IPS-15b (cell line): ENCODE data around the gene CD74.
A peak's percentile ranks its signal among the peaks of the same experiment; 100 is the strongest.

ENCODE experiments used
- H3K27me3 ChIP-seq: one replicate; pipeline ENCODE4 v1.6.1; 2013; ENCODE audit warnings: low read length; ENCODE audit not compliant: control insufficient read depth, insufficient read depth
- H3K36me3 ChIP-seq: one replicate; pipeline ENCODE4 v1.6.1; 2013; ENCODE audit warnings: low read length; ENCODE audit not compliant: control insufficient read depth, insufficient read depth
- H3K4me1 ChIP-seq: one replicate; pipeline ENCODE4 v1.6.1; 2013; ENCODE audit warnings: mild to moderate bottlenecking, low read length; ENCODE audit not compliant: control insufficient read depth, insufficient read depth
- H3K4me3 ChIP-seq: one replicate; pipeline ENCODE4 v1.5.1; 2013; ENCODE audit warnings: low read depth, low read length
- H3K9ac ChIP-seq: one replicate; pipeline ENCODE4 v1.6.1; 2013; ENCODE audit warnings: low read depth, mild to moderate bottlenecking, low read length
- H3K9me3 ChIP-seq: one replicate; pipeline ENCODE4 v1.6.1; 2013; ENCODE audit warnings: mild to moderate bottlenecking, low read length; ENCODE audit not compliant: control insufficient read depth, insufficient read depth

Gene CD74

DNA sequence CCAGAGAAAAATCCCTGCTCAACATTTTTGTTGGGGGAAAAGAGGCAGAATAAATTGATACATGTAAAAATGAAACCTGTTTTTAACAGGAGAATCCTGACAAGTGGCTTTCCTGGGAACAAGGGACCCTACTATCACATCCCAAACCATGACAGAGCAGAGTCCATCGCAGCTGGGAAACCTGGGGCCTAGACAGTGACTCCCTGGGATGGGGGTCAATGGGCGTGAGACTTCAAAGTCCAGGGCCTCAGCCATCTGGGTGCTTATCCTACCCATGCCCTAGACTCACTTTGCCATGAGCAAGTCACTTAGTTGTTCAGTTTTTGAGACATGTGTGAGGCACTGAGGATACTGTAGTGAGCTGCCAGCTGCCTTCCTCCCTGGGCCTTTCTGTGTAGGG is 49.5 kb downstream of the CD74 start:
- Histone ChIP-seq H3K4me1 (peaks cover 3% of the 10 kb centered on the region), H3K4me3 (no peak overlapping the region), H3K36me3 (peaks cover 74% of the 10 kb centered on the region)

DNA sequence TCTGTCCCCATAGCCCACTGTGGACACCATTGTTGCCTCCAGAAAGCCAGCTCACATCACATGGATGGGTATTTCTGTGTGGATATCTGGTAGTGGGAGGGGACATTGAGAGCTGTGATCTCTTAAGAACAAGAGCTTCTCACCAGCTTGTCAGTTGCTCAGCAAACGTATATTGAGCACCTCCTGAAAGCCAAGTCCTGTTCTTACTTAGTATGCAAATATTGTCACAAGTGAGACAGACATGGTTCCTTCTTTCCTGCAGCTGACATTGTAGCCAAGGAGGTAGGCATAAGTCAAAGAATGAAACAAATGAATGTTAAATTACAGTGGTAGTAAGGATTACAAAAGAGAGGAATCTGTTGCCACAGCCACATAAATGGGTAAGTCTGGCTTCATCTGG is 51.4 kb downstream of the CD74 start:
- Histone ChIP-seq H3K36me3 (peaks cover 62% of the 10 kb centered on the region), H3K27me3 (no peaks in the 10 kb centered on the region), H3K9ac (no peak overlapping the region), H3K4me1 (peaks cover 3% of the 10 kb centered on the region), H3K4me3 (no peak overlapping the region), H3K9me3 (no peaks in the 10 kb centered on the region)

More for the DNA sequence above, 49.5 kb downstream of the CD74 start:
- Histone ChIP-seq H3K27me3 (no peaks in the 10 kb centered on the region), H3K9ac (no peak overlapping the region), H3K9me3 (no peaks in the 10 kb centered on the region)

DNA sequence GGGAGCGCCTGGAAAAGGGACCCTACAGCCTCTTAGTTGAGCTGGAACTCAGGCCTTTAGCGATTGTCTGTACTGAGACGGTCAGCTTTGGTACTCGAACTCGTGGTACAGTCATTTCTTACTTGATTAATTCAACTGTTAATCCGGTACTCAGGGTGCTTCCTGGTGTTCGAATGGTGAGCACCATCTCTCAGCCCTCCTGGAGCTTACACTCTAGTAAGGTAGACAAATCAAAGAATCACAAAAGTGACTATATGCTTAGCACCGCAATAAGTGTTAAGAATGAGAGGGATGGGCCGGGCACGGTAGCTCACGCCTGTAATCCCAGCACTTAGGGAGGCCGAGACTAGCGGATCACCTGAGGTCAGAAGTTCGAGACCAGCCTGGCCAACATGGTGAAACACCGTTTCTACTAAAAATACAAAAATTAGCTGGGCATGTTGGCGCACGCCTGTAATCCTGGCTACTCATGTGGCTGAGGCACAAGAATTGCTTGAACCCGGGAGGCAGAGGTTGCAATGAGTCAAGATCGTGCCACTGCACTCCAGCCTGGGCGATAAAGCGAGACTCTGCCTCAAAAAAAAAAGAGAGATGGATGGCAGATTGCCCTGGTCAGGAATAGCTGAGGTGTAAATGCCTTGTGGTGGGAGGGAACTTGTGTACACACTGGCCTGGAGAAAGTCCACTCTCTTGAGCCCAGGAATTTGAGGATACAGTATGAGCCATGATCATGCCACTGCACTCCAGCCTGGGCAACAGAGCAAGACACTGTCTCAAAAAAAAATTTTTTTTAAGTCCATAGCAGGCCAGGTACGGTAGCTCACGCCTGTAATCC is 54.2 kb downstream of the CD74 start:
- Histone ChIP-seq H3K27me3 (peaks cover 4% of the 10 kb centered on the region), H3K4me1 (peaks cover 3% of the 10 kb centered on the region), H3K9me3 (no peaks in the 10 kb centered on the region), H3K36me3 (peaks cover 40% of the 10 kb centered on the region), H3K9ac (peak overlapping the region; percentile 97), H3K4me3 (peak overlapping the region; percentile 90)

DNA sequence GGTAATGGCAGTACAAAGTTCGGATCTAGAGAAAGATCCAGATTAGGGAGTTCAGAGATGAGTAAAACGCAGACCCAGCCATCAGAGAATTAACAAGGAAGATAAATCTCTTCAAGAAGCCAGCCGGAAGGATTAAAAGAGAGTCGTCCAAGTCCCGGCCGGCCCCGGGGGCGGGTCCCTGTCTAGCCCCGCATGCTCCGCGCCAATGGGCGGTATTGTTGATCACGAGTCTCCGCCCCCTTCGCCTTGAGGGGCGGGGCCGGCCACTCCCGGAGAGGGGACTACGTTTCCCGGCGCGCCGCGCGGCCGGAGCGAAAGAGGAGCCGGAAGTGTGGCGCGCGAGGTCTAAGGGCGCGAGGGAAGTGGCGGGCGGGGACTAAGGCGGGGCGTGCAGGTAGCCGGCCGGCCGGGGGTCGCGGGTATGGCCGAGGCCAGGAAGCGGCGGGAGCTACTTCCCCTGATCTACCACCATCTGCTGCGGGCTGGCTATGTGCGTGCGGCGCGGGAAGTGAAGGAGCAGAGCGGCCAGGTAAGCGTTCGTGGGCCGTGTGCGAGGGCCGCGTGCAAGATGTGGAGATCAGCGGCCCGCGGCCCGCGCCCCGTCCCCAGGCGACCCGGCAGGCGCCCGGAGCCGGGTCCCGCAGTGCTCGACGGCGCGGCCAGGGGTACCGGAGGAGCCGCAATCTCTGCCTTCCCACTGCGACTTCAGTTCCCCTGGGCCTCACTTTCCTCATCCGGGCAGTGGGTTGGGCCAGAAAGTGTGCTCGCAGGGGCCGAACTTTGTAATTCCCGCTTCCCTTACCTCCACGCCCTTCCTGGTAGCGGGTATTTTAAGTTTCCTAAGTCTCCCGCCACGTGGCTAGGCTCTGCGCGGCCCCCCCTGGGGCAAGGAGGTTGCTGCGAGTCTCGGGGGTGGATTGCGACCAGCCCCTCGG is 55.1 kb downstream of the CD74 start, which contains the start of gene TCOF1:
Gene TCOF1 (plus strand): TSS at position 372 of the 935 bp plus-strand sequence. CDS start 50 bp downstream, at position 422.
- Histone ChIP-seq H3K9ac (peak within 1 kb of the TSS; percentile 97), H3K27me3 (peaks cover 4% of the 10 kb centered on the region), H3K4me1 (peaks cover 3% of the 10 kb centered on the region), H3K4me3 (peak within 1 kb of the TSS; percentile 90), H3K36me3 (peaks cover 31% of the 10 kb centered on the region), H3K9me3 (no peaks in the 10 kb centered on the region)

DNA sequence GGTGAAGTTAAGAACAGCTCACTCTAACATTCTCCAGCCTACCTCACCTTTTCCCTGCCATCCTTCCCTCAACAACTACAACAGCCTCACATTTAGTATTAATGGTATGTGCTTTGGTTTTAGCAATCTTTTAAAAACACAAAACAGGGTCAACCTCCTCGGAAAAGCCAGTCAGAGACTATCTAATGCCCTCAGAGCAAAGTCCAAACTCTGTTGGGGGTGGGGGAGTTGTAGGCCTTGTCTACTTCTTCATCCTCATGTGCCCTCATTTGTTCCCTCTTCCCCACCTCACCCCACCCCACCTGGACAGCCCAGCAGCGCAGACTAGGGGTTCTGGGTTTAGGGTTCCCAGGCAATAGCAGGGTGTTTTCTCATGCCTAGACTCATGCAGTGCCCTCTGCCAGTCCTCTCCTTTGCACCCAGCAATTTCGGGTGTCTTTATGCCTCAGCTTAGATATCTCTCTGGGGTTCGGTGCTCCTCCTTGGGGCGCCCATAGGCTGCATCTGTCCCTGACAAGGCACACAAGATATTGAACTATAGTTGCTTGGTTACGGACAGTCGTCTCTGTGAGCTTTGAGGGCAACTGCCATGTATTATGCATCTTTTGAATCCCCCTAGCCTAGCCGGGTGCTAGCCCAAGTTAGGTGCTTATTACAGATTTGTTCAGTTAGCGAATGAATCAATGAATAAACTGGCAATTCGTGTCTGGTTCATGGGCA is 56.0 kb downstream of the CD74 start:
- peak overlapping the region; percentile 28 for H3K9ac ChIP-seq
- peaks cover 4% of the 10 kb centered on the region for H3K27me3 ChIP-seq
- H3K36me3 ChIP-seq, result peaks cover 23% of the 10 kb centered on the region
- no peaks in the 10 kb centered on the region for H3K9me3 ChIP-seq
- peak overlapping the region; percentile 47 for H3K4me3 ChIP-seq
- peaks cover 3% of the 10 kb centered on the region for H3K4me1 ChIP-seq

DNA sequence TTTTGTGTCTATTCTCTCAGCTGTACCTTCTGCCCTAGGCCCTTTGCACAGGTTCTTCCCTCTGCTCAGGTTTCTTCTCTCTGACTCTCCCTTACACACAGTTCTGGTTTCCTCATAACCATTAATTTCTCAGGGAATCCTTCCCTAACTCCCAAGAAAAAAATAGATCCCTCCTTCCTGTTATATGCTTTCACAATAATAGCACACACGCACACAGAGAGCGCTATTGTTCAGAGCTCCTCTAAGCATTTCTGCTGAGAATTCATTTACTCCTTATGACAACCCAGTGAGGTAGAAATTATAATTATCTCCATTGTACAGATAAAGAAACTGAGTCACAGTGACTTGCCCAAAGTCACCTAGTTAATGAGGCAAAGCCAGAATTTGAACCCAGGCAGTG is 56.9 kb downstream of the CD74 start:
- peaks cover 4% of the 10 kb centered on the region for H3K27me3 ChIP-seq
- H3K4me1 ChIP-seq, result peaks cover 3% of the 10 kb centered on the region
- H3K4me3 ChIP-seq, result no peak overlapping the region
- H3K36me3 ChIP-seq, result peaks cover 13% of the 10 kb centered on the region
- H3K9ac ChIP-seq, result no peak overlapping the region
- no peaks in the 10 kb centered on the region for H3K9me3 ChIP-seq

DNA sequence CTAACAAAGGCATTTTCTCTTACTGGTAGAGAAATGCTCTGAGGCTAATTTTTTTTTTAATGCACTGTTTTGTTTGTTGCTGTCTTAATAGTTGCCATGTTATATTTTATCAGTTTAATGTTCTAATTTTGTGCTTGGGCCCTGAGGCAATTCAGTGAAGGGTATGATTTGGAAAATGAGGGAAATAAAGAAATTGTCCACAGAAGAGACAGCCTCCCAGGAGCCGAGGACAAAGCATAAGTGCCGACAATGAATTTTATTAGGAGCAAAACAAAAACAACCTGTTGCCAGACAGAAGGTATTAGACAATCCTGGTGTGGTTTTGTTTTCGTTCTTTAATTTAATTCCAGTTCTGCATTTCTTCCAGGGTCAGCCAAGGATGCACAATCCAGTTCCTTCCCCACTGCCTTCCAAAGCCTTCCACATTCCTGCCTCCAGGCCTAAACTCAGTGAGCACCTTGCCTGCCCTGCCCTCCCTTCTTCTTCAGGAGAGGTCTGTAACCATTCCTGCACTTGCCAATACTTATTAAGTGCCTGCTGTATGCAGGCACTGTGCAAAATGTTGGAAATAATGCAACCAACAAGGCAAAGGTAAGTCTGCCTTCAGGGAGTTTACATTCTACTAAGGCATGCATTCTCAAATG is 59.6 kb downstream of the CD74 start:
- no peak overlapping the region for H3K9ac ChIP-seq
- H3K4me1 ChIP-seq, result no peaks in the 10 kb centered on the region
- peaks cover 4% of the 10 kb centered on the region for H3K27me3 ChIP-seq
- no peaks in the 10 kb centered on the region for H3K9me3 ChIP-seq
- H3K4me3 ChIP-seq, result no peak overlapping the region
- no peaks in the 10 kb centered on the region for H3K36me3 ChIP-seq

DNA sequence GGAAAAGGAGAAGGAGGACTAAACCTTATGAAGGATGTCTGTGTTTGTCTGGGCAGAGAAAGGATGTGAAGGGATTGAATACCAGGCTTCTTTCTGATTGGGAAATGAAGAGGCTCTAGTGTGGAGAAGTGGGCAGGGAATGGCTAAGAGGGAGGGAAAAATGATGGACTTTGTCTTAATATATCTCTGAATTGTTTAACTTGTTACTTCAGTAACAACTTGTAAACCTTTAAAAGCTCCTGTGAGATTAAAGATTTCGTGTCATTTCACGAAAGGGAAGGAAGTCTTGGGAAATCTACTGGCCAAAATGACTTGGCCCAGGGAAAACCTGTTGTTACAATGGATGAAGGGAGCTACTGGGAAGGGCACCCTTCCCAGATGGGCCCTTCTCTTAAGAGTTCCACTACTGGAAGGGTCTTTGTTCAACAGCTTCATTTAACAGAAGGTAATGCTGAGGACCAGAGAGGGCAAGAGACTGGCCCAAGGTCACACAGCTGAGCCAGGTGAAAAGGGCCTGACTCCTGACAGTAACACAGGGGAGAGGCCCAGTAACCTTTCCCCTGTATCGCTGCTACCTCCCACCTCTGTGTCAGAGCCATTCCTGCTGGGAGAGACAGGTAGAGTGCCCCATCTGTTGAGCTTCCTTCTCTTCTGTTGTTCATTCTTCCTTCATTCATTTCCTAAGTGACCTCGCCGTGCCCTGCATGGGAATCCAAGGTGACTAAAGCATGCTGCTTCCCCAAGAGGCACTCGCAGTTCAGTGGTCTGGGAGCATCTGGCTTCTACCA is 60.3 kb downstream of the CD74 start:
- Histone ChIP-seq H3K9me3 (no peaks in the 10 kb centered on the region), H3K36me3 (no peaks in the 10 kb centered on the region), H3K4me3 (no peak overlapping the region), H3K9ac (no peak overlapping the region), H3K27me3 (peaks cover 4% of the 10 kb centered on the region), H3K4me1 (no peaks in the 10 kb centered on the region)
